Measurements from ENCODE around the gene CDC20B.
"Not testable (repeated sequence)": the region's sequence is repeated elsewhere in the genome, so short reads cannot be mapped to it uniquely, and the experiment has no call there.

CDC20B gene

GRCh38 chr5:55162666-55163065 is 10.3 kb downstream of the CDC20B start:
- no peak for FAIRE-seq

GRCh38 chr5:55160493-55161209 is 12.3 kb downstream of the CDC20B start:
- FAIRE-seq = no peak
- DNase-seq (ENCODE audit: low spot score) = peak; percentile 82

More at GRCh38 chr5:55162666-55163065, 10.3 kb downstream of the CDC20B start:
- no peak for DNase-seq (ENCODE audit: low spot score)

GRCh38 chr5:55159763-55160492 is 13.0 kb downstream of the CDC20B start, which contains the start of gene GPX8:
Gene GPX8, plus strand, starts transcription at chr5:55160171. Its CDS starts 22 bp downstream, at chr5:55160193.
- peak; percentile 72 for DNase-seq (ENCODE audit: low spot score)
- FAIRE-seq = peak; percentile 50

GRCh38 chr5:55154873-55155272 is 18.1 kb downstream of the CDC20B start:
- FAIRE-seq = no peak
- peak; percentile 34 for DNase-seq (ENCODE audit: low spot score)

GRCh38 chr5:55151923-55152842 is 20.8 kb downstream of the CDC20B start:
- no peak for DNase-seq (ENCODE audit: low spot score)
- FAIRE-seq = no peak

GRCh38 chr5:55149308-55149795 is 23.6 kb downstream of the CDC20B start:
- no peak for FAIRE-seq
- no peak for DNase-seq (ENCODE audit: low spot score)

GRCh38 chr5:55146543-55147151 is 26.3 kb downstream of the CDC20B start:
- no peak for FAIRE-seq
- DNase-seq (ENCODE audit: low spot score) = peak; percentile 85

- FAIRE-seq (no peak), DNase-seq (ENCODE audit: low spot score) (no peak)
Observed at GRCh38 chr5:55146080-55146479, 26.9 kb downstream of the CDC20B start.

- FAIRE-seq = no peak
Observed at GRCh38 chr5:55143624-55144023, 29.4 kb downstream of the CDC20B start.

GRCh38 chr5:55141945-55142690 is 30.9 kb downstream of the CDC20B start:
- no peak for DNase-seq (ENCODE audit: low spot score)
- no peak for FAIRE-seq

More at GRCh38 chr5:55143624-55144023, 29.4 kb downstream of the CDC20B start:
- no peak for DNase-seq (ENCODE audit: low spot score)

GRCh38 chr5:55140908-55141665 is 31.9 kb downstream of the CDC20B start:
- no peak for DNase-seq (ENCODE audit: low spot score)

GRCh38 chr5:55136521-55136920 is 36.5 kb downstream of the CDC20B start:
- DNase-seq (ENCODE audit: low spot score) (no peak), FAIRE-seq (no peak)

More at GRCh38 chr5:55140908-55141665, 31.9 kb downstream of the CDC20B start:
- FAIRE-seq = no peak

GRCh38 chr5:55134053-55134722 is 38.8 kb downstream of the CDC20B start:
- FAIRE-seq (no peak), DNase-seq (ENCODE audit: low spot score) (no peak)

GRCh38 chr5:55123365-55123764 is 49.6 kb downstream of the CDC20B start:
- no peak for DNase-seq (ENCODE audit: low spot score)
- FAIRE-seq = no peak

GRCh38 chr5:55114061-55114460 is 58.9 kb downstream of the CDC20B start:
- FAIRE-seq (no peak), DNase-seq (ENCODE audit: low spot score) (no peak)

- FAIRE-seq (no peak), DNase-seq (ENCODE audit: low spot score) (no peak)
Observed at GRCh38 chr5:55113327-55113726, 59.6 kb downstream of the CDC20B start.

GRCh38 chr5:55110217-55110616 is 62.8 kb downstream of the CDC20B start:
- no peak for FAIRE-seq
- no peak for DNase-seq (ENCODE audit: low spot score)

GRCh38 chr5:55108661-55109060 is 64.3 kb downstream of the CDC20B start:
- DNase-seq (ENCODE audit: low spot score) = no peak

GRCh38 chr5:55105976-55106375 is 67.0 kb downstream of the CDC20B start:
- not testable (repeated sequence) for DNase-seq (ENCODE audit: low spot score); FAIRE-seq

More at GRCh38 chr5:55108661-55109060, 64.3 kb downstream of the CDC20B start:
- no peak for FAIRE-seq

Data from urothelium cell line (cell line).